T-helper 17 cell (primary cell): ENCODE data around the gene SIN3B. TPM values are rescaled to one million over a fixed set of nuclear protein-coding genes. Genes with fewer than 3 reads are reported as not detected.
A peak's percentile ranks its signal among the peaks of the same experiment; 100 is the strongest.

Experiments used
- ATAC-seq: fragments of 150-1000 bp; cut with Tn5 transposase; 2 replicates; pipeline ENCODE4 v1.10.0; 2021; ENCODE audit warnings: mild to moderate bottlenecking, moderate library complexity
- DNase-seq, 3 donors: peaks; one replicate each; pipeline versions ENCODE4 v3.0.0 to v3.0.0-alpha.2; 2020 to 2021
- H3K9me3 ChIP-seq: one replicate; pipeline ENCODE4 v1.7.0; 2013; ENCODE audit warnings: low read length, mild to moderate bottlenecking; ENCODE audit not compliant: control insufficient read depth, poor library complexity, severe bottlenecking
- H3K27ac Mint-ChIP-seq: one replicate; pipeline ENCODE4 v1.8.0; 2022; ENCODE audit warnings: mild to moderate bottlenecking, moderate library complexity, mixed read lengths
- H3K27me3 Mint-ChIP-seq: one replicate; pipeline ENCODE4 v1.8.0; 2022; ENCODE audit warnings: mixed read lengths
- H3K36me3 Mint-ChIP-seq: one replicate; pipeline ENCODE4 v1.8.0; 2022; ENCODE audit warnings: low read depth, mixed read lengths
- H3K4me1 Mint-ChIP-seq: one replicate; pipeline ENCODE4 v1.8.0; 2022; ENCODE audit warnings: mild to moderate bottlenecking, mixed read lengths
- H3K4me3 Mint-ChIP-seq: one replicate; pipeline ENCODE4 v1.8.0; 2022; ENCODE audit warnings: mild to moderate bottlenecking, moderate library complexity, mixed read lengths
- total RNA-seq, 4 donors: library from RNA in 2 of 4; stranded (reverse) in 2 of 4; gene quantifications; one replicate each; pipeline ENCODE4 v1.2.3 and lab custom pipeline; 2022 to 2026

SIN3B gene
- total RNA-seq, 2 donors from 2014 or later = 61.1 to 69.4 TPM

- no peaks in the 10 kb centered on the region for H3K27me3 Mint-ChIP-seq
- DNase-seq = no peak
- no peak overlapping the region for H3K27ac Mint-ChIP-seq
These were observed 29.5 kb upstream of the SIN3B start for GRCh38 chr19:16799740-16800139.

DNA sequence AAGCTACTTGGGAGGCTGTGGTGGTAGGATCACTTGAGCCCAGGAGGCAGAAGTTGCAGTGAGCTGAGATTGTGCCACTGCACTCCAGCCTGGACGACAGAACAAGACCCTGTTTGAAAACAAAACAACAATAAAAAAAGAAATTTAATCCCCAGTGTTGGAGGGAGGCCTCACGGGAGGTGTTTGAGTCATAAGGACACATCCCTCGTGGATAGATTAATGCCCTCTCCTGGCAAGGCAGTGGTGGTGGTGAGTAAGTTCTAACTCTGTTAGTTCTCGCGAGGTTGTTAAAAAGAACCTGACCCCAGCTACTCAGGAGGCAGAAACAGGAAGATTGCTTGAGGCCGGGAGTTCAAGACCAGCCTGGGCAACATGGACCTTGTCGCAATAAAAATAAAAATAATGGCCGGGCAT, 27.6 kb upstream of the SIN3B start:
- no peaks in the 10 kb centered on the region for H3K27me3 Mint-ChIP-seq
- no peak overlapping the region for H3K4me3 Mint-ChIP-seq
- no peak for DNase-seq
- H3K9me3 ChIP-seq = no peaks in the 10 kb centered on the region
- no peak overlapping the region for H3K27ac Mint-ChIP-seq
- no peak for ATAC-seq
- no peaks in the 10 kb centered on the region for H3K4me1 Mint-ChIP-seq
- H3K36me3 Mint-ChIP-seq = no peaks in the 10 kb centered on the region

More at GRCh38 chr19:16799740-16800139, 29.5 kb upstream of the SIN3B start:
- Mint-ChIP-seq H3K4me1 (peaks cover 2% of the 10 kb centered on the region), H3K4me3 (no peak overlapping the region), H3K36me3 (no peaks in the 10 kb centered on the region)
- no peak for ATAC-seq
- no peaks in the 10 kb centered on the region for H3K9me3 ChIP-seq

GRCh38 chr19:16804176-16804575, 25.0 kb upstream of the SIN3B start:
- Mint-ChIP-seq H3K4me1 (no peaks in the 10 kb centered on the region), H3K4me3 (no peak overlapping the region), H3K36me3 (no peaks in the 10 kb centered on the region), H3K27ac (no peak overlapping the region), H3K27me3 (no peaks in the 10 kb centered on the region)
- H3K9me3 ChIP-seq = no peaks in the 10 kb centered on the region
- DNase-seq = no peak
- no peak for ATAC-seq

DNA sequence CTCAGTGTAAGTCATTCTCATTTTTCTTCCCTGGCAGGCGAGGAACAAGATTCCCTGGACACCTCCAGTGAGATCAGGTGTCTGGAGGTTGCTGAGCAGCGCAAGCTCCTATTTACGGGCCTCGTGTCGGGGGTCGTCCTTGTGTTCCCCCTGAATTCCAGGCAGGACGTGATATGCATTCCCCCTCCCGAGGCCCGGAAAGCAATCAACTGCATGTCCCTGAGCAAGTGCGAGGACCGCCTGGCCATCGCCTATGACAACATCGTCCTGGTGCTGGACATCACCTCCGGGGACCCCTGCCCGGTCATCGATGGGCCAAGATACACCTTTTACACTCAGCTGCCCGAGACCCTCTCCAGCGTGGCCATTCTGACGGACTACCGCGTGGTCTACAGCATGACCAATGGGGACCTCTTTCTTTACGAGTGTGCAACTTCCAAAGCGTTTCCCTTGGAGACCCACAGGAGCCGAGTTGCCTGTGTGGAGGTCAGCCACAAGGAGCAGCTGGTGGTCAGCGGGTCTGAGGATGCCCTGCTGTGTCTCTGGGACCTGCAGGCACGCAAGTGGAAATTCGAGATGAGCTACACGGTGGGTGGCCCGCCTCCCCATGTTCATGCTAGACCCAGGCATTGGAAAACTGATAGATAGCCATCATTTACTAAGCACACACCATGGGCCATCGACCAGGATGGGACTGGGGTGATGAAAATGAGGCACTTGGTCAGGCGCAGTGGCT, 21.5 kb upstream of the SIN3B start:
- no peak overlapping the region for H3K4me3 Mint-ChIP-seq
- ATAC-seq = no peak
- no peaks in the 10 kb centered on the region for H3K36me3 Mint-ChIP-seq
- H3K4me1 Mint-ChIP-seq = no peaks in the 10 kb centered on the region
- H3K9me3 ChIP-seq = no peaks in the 10 kb centered on the region
- DNase-seq = no peak
- H3K27ac Mint-ChIP-seq = no peak overlapping the region
- peaks cover 2% of the 10 kb centered on the region for H3K27me3 Mint-ChIP-seq

- ATAC-seq (no peak), DNase-seq (no peak)
- no peaks in the 10 kb centered on the region for H3K9me3 ChIP-seq
- Mint-ChIP-seq H3K27ac (no peak overlapping the region), H3K27me3 (peaks cover 5% of the 10 kb centered on the region), H3K4me1 (no peaks in the 10 kb centered on the region), H3K36me3 (no peaks in the 10 kb centered on the region), H3K4me3 (no peak overlapping the region)
These were observed 14.6 kb upstream of the SIN3B start for GRCh38 chr19:16814526-16815100.

- H3K36me3 Mint-ChIP-seq = no peaks in the 10 kb centered on the region
- no peak overlapping the region for H3K27ac Mint-ChIP-seq
- no peaks in the 10 kb centered on the region for H3K9me3 ChIP-seq
- no peaks in the 10 kb centered on the region for H3K4me1 Mint-ChIP-seq
- no peak for ATAC-seq
- no peak for DNase-seq
- H3K4me3 Mint-ChIP-seq = no peak overlapping the region
- peaks cover 6% of the 10 kb centered on the region for H3K27me3 Mint-ChIP-seq
These were observed 9.1 kb upstream of the SIN3B start for GRCh38 chr19:16820056-16820455.

GRCh38 chr19:16821081-16821480, 8.1 kb upstream of the SIN3B start:
- H3K4me3 Mint-ChIP-seq = no peak overlapping the region
- no peaks in the 10 kb centered on the region for H3K9me3 ChIP-seq
- peaks cover 16% of the 10 kb centered on the region for H3K27me3 Mint-ChIP-seq
- DNase-seq (no peak), ATAC-seq (no peak)
- H3K36me3 Mint-ChIP-seq = no peaks in the 10 kb centered on the region
- H3K27ac Mint-ChIP-seq = no peak overlapping the region
- peaks cover 6% of the 10 kb centered on the region for H3K4me1 Mint-ChIP-seq

DNA sequence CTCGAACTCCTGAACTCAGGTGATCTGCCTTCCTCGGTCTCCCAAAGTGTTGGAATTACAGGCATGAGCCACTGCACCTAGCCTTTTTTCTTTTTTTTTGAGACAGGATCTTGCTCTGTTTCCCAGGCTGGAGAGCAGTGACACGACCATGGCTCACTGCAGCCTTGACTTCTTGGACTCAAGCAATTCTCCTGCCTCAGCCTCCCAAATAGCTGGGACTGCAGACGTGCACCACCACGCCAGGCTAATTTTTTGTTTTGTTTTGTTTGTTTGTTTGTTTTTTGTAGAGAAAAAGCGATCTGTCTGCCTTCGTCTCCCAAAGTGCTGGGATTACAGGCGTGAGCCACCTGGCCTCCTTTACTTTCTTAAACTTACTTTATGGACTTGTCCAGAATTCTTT, 6.5 kb upstream of the SIN3B start:
- H3K9me3 ChIP-seq = no peaks in the 10 kb centered on the region
- Mint-ChIP-seq H3K27ac (no peak overlapping the region), H3K4me3 (no peak overlapping the region), H3K36me3 (no peaks in the 10 kb centered on the region), H3K4me1 (peaks cover 11% of the 10 kb centered on the region), H3K27me3 (peaks cover 29% of the 10 kb centered on the region)
- ATAC-seq (no peak), DNase-seq (no peak)

DNA sequence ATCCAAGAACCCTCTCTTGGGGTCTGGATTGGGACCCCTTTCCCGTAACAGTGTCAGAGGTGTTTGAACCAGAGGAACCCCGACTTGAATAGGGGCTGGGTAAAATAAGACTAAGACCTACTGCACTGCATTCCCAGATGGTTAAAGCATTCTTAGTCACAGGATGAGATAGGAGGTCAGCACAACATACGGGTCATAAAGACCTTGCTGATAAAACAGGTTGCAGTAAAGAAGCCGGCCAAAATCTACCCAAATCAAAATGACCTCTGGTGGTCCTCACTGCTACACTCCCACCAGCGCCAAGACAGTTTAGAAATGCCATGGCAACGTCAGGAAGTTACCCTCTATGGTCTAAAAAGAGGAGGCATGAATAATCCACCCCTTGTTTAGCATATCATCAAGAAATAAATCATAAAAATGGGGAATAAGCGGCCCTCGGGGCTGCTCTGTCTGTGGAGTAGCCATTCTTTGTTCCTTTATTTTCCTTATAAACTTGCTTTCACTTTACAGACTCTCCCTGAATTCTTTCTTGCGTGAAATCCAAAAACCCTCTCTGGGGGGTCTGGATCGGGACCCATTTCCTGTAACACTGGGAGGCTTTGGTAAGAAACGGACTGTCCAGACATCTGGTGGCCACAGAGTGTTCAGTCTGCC, 4.4 kb upstream of the SIN3B start:
- Mint-ChIP-seq H3K4me1 (peaks cover 12% of the 10 kb centered on the region), H3K36me3 (no peaks in the 10 kb centered on the region), H3K27ac (no peak overlapping the region), H3K4me3 (peak overlapping the region; percentile 75), H3K27me3 (peaks cover 29% of the 10 kb centered on the region)
- DNase-seq = no peak
- ATAC-seq = no peak
- H3K9me3 ChIP-seq = no peaks in the 10 kb centered on the region

DNA sequence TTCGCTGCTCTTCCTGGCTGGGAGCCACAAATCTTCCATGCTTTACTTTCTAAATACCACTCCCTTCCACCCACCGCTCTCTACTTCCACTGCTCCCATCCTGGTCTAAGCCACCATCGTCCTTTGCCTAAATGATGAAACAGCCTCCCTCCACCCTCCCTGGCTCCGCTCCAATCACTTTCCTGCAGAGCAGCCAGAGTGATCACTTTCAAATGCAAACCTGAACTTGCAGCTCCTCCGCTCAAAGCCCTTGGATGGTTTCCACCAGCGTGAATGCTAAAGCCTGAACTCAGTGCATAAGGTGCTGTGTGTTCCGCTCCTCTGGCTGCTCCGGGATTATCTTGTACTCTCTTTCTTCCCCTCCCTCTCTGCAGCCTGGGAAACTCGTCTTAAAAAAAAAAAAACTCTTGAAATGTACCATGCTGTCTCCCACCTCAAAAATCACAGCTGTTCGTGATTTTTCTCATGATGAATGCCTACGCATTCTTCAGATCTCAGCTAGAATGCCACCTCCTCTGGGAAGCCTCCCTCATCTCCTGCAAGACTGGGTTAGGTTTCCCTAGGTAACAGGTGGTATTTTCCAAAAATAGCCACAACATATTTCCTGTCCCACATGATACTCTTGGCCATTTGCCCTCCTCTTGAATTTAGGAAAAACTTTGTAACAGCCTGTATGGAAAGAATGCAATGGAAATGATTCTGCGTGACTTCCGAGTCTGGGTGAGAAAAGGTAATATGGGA, 3.7 kb upstream of the SIN3B start:
- Mint-ChIP-seq H3K4me1 (peaks cover 16% of the 10 kb centered on the region), H3K27ac (no peak overlapping the region), H3K36me3 (no peaks in the 10 kb centered on the region), H3K4me3 (peak overlapping the region; percentile 75), H3K27me3 (peaks cover 29% of the 10 kb centered on the region)
- no peak for DNase-seq
- no peaks in the 10 kb centered on the region for H3K9me3 ChIP-seq
- ATAC-seq = no peak

DNA sequence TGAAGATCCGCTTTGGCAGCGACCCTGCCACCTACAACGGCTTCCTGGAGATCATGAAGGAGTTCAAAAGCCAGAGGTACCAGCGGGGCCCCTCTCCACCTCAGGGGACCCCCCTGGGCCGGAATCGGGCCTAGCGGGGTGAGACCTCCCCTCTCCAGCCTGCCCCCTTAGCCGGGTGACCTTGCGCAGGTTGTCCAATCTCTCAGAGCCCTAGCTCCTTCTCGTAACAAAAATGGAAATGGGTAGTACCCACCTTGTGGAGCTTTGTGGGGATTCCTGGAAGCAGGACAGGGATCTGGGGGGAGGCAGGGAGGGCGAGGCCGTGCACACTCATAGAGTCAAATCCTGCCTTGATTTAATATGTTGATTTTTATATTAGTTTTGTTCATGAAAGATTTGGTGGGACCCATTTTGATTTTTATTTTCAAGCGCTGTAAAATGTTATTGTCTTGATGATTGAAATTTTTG, 658 bp downstream of the SIN3B start:
- ATAC-seq = no peak
- H3K9me3 ChIP-seq = no peaks in the 10 kb centered on the region
- peak overlapping the region; percentile 87 for H3K4me3 Mint-ChIP-seq
- peaks cover 25% of the 10 kb centered on the region for H3K27me3 Mint-ChIP-seq
- H3K36me3 Mint-ChIP-seq = peaks cover 4% of the 10 kb centered on the region
- DNase-seq = no peak
- H3K27ac Mint-ChIP-seq = peak overlapping the region; percentile 72
- peaks cover 19% of the 10 kb centered on the region for H3K4me1 Mint-ChIP-seq

GRCh38 chr19:16830679-16831078, 1.5 kb downstream of the SIN3B start:
- Mint-ChIP-seq H3K36me3 (peaks cover 4% of the 10 kb centered on the region), H3K27me3 (peaks cover 17% of the 10 kb centered on the region), H3K4me1 (peaks cover 13% of the 10 kb centered on the region), H3K4me3 (peak overlapping the region; percentile 87), H3K27ac (peak overlapping the region; percentile 72)
- no peaks in the 10 kb centered on the region for H3K9me3 ChIP-seq
- no peak for ATAC-seq
- DNase-seq = no peak

DNA sequence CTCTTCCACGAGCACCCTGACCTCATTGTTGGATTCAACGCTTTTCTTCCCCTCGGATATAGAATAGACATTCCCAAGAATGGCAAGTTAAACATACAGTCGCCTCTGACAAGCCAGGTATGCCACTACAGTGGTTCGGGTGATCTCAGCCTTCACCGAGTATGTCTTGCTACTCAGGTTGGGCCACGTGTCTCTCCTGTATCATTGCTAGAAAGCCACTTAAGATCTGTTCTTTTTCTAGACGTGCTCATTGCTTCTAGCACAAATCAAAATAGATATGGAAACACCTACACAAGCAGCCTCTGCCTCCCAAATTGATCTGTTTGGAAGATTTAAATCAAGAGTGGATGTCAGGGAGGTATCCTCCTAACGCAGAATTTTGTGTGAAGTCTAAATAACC, 2.3 kb downstream of the SIN3B start:
- H3K36me3 Mint-ChIP-seq = peaks cover 4% of the 10 kb centered on the region

More for the DNA sequence above, 2.3 kb downstream of the SIN3B start:
- Mint-ChIP-seq H3K4me3 (peak overlapping the region; percentile 31), H3K4me1 (peaks cover 13% of the 10 kb centered on the region), H3K27me3 (peaks cover 10% of the 10 kb centered on the region), H3K27ac (no peak overlapping the region)
- H3K9me3 ChIP-seq = no peaks in the 10 kb centered on the region
- no peak for ATAC-seq
- no peak for DNase-seq
